ENCODE data around the gene XIRP1.

Gene XIRP1

GRCh38 chr3:39192490-39193092, at the start of gene XIRP1:
XIRP1 (minus strand) TSS chr3:39192595; CDS start chr3:39189445, 3,150 bp downstream.
- TF ChIP-seq CTCF (IDR thresholded peaks at IDR 0.05; ENCODE audit: control extremely low read depth, extremely low read depth, low read depth, missing control alignments), result no peak
- ChIA-PET POLR2A (interaction anchor here (0.6 kb wide), 1 partner anchor 41 kb away, joined by 3 read pairs; no protein-coding TSS in a partner anchor), CTCF (interaction anchor here (0.8 to 18.2 kb wide), 11 partner anchors 12 to 185 kb away, joined by 3 to 691 read pairs (median 6); partner anchors contain the start of gene CX3CR1)
- no peak for DNase-seq (ENCODE audit: extremely low spot score)

- no peak for DNase-seq (ENCODE audit: extremely low spot score)
- no peak for TF ChIP-seq CTCF (IDR thresholded peaks at IDR 0.05; ENCODE audit: control extremely low read depth, extremely low read depth, low read depth, missing control alignments)
- ChIA-PET CTCF (interaction anchor here (1.6 to 2.2 kb wide), 2 partner anchors 9 to 47 kb away, joined by 5 to 6 read pairs; no protein-coding TSS in a partner anchor), POLR2A (no interaction called here)
Measured at GRCh38 chr3:39241561-39241960, 49.2 kb upstream of the XIRP1 start.

- no peak for DNase-seq (ENCODE audit: extremely low spot score)
- ChIA-PET CTCF (interaction anchor here (1.5 to 2.4 kb wide), 3 partner anchors 21 to 55 kb away, joined by 3 to 8 read pairs (median 7); no protein-coding TSS in a partner anchor), POLR2A (no interaction called here)
Measured at GRCh38 chr3:39237027-39237426, 44.6 kb upstream of the XIRP1 start.

GRCh38 chr3:39234651-39235050, 42.3 kb upstream of the XIRP1 start:
- ChIA-PET POLR2A (no interaction called here), CTCF (interaction anchor here (1.9 kb wide), 1 partner anchor 54 kb away, joined by 7 read pairs; no protein-coding TSS in a partner anchor)
- no peak for TF ChIP-seq CTCF (IDR thresholded peaks at IDR 0.05; ENCODE audit: control extremely low read depth, extremely low read depth, low read depth, missing control alignments)
- no peak for DNase-seq (ENCODE audit: extremely low spot score)

More at GRCh38 chr3:39237027-39237426, 44.6 kb upstream of the XIRP1 start:
- no peak for TF ChIP-seq CTCF (IDR thresholded peaks at IDR 0.05; ENCODE audit: control extremely low read depth, extremely low read depth, low read depth, missing control alignments)

GRCh38 chr3:39232859-39233258, 40.5 kb upstream of the XIRP1 start:
- no peak for TF ChIP-seq CTCF (IDR thresholded peaks at IDR 0.05; ENCODE audit: control extremely low read depth, extremely low read depth, low read depth, missing control alignments)
- no peak for DNase-seq (ENCODE audit: extremely low spot score)
- CTCF ChIA-PET, result interaction anchor here (0.8 to 1.8 kb wide), 4 partner anchors 9 to 60 kb away, joined by 3 to 6 read pairs (median 4); no protein-coding TSS in a partner anchor
- POLR2A ChIA-PET, result no interaction called here

GRCh38 chr3:39230453-39230852, 38.1 kb upstream of the XIRP1 start:
- ChIA-PET CTCF (interaction anchor here (1.7 kb wide), 1 partner anchor 15 kb away, joined by 7 read pairs; no protein-coding TSS in a partner anchor), POLR2A (no interaction called here)
- no peak for DNase-seq (ENCODE audit: extremely low spot score)
- TF ChIP-seq CTCF (IDR thresholded peaks at IDR 0.05; ENCODE audit: control extremely low read depth, extremely low read depth, low read depth, missing control alignments), result no peak

Data from GM10248 (cell line).